Endodermal cell (in vitro differentiated cells): ENCODE data around the gene ZNF678. TPM values are rescaled to one million over a fixed set of nuclear protein-coding genes. Genes with fewer than 3 reads are reported as not detected.
"Not testable (repeated sequence)": the region's sequence is repeated elsewhere in the genome, so short reads cannot be mapped to it uniquely, and the experiment has no call there.

Experiments used
- DNase-seq: peaks from one replicate; pipeline ENCODE4 v3.0.0-alpha.2; 2017
- H3K27ac ChIP-seq: 2 replicates; pipeline ENCODE4 v1.5.1; 2013; ENCODE audit warnings: mild to moderate bottlenecking, low read depth, low read length, moderate library complexity
- H3K27me3 ChIP-seq: 2 replicates; pipeline ENCODE4 v1.6.1; 2013; ENCODE audit warnings: mild to moderate bottlenecking, low read length, moderate library complexity; ENCODE audit not compliant: insufficient read depth, control insufficient read depth, poor library complexity, severe bottlenecking
- H3K36me3 ChIP-seq: 2 replicates; pipeline ENCODE4 v1.7.0; 2013; ENCODE audit warnings: mild to moderate bottlenecking, low read length, moderate library complexity; ENCODE audit not compliant: control insufficient read depth, insufficient read depth
- H3K4me1 ChIP-seq: one replicate; pipeline ENCODE4 v1.7.0; 2013; ENCODE audit warnings: low read length; ENCODE audit not compliant: control insufficient read depth, insufficient read depth
- H3K4me3 ChIP-seq: 2 replicates; pipeline ENCODE4 v1.5.1; 2013; ENCODE audit warnings: mild to moderate bottlenecking, low read length, moderate library complexity
- H3K9ac ChIP-seq: 2 replicates; pipeline ENCODE4 v1.6.1; 2013; ENCODE audit warnings: mild to moderate bottlenecking, low read length, moderate library complexity; ENCODE audit not compliant: poor library complexity, severe bottlenecking; ENCODE audit errors: extremely low read depth
- H3K9me3 ChIP-seq: 2 replicates; pipeline ENCODE4 v1.6.1; 2013; ENCODE audit warnings: mild to moderate bottlenecking, low read length, moderate library complexity; ENCODE audit not compliant: control insufficient read depth
- H3K27ac Mint-ChIP-seq: 2 replicates; pipeline ENCODE4 v1.8.0; 2020; ENCODE audit warnings: mixed read lengths
- H3K27me3 Mint-ChIP-seq: 2 replicates; pipeline ENCODE4 v1.8.0; 2021; ENCODE audit warnings: mild to moderate bottlenecking, mixed read lengths; ENCODE audit not compliant: insufficient read depth
- H3K36me3 Mint-ChIP-seq: 2 replicates; pipeline ENCODE4 v1.8.0; 2020; ENCODE audit warnings: low read depth, mixed read lengths
- H3K4me1 Mint-ChIP-seq: 2 replicates; pipeline ENCODE4 v1.8.0; 2020; ENCODE audit warnings: mixed read lengths
- H3K4me3 Mint-ChIP-seq: 2 replicates; pipeline ENCODE4 v1.8.0; 2020; ENCODE audit warnings: mild to moderate bottlenecking, moderate library complexity, mixed read lengths
- H3K9me3 Mint-ChIP-seq: 2 replicates; pipeline ENCODE4 v1.8.0; 2020; ENCODE audit warnings: mild to moderate bottlenecking, mixed read lengths
- CTCF ChIP-seq: fragments of 200-600 bp; sonication (generic); conservative IDR thresholded peaks from 2 replicates; pipeline ENCODE4 v1.5.0; 2021; ENCODE audit warnings: antibody characterized with exemption, mild to moderate bottlenecking
- WGBS, 2 experiments: methylation state at CpG; one replicate each; pipeline versions ENCODE4 v1.1.5 to v1.1.7; 2013; ENCODE audit warnings: missing lambda C conversion rate in 2 of 2, mixed read lengths in 1 of 2; ENCODE audit not compliant: insufficient coverage in 1 of 2, insufficient read length in 1 of 2; 5-methylcytosine and 5-hydroxymethylcytosine counted together
- total RNA-seq, 2 donors: library from RNA; stranded (reverse); fragmentation: NEBNext Ultra II Directional in 1 of 2; extraction: Animal tissue kit (Norgen Biotek cat#: 25700) in 1 of 2; gene quantifications; 2 replicates in 1 of 2; 3 replicates in 1 of 2; pipeline ENCODE4 v1.2.1, GENCODE V29; 2021

ZNF678 gene
- total RNA-seq, 2 donors from 2014 or later = 23.1 to 24.3 TPM

- Histone ChIP-seq H3K9me3 (peaks cover 59% of the 10 kb centered on the region), H3K9ac (no peak overlapping the region), H3K4me1 (no peaks in the 10 kb centered on the region), H3K27ac (no peak overlapping the region), H3K4me3 (no peak overlapping the region), H3K27me3 (no peaks in the 10 kb centered on the region), H3K36me3 (peaks cover 26% of the 10 kb centered on the region)
- Mint-ChIP-seq H3K4me1 (peaks cover 4% of the 10 kb centered on the region), H3K36me3 (peaks cover 40% of the 10 kb centered on the region), H3K27ac (no peak overlapping the region), H3K27me3 (no peaks in the 10 kb centered on the region), H3K9me3 (peaks cover 15% of the 10 kb centered on the region), H3K4me3 (no peak overlapping the region)
- TF ChIP-seq CTCF = no peak
- no peak for DNase-seq
- WGBS, 2 experiments = 90 to 100% methylated on average over 1 to 2 of the region's 2 CpGs
These were observed 20.0 kb downstream of the ZNF678 start for GRCh38 chr1:227583354-227583753.

GRCh38 chr1:227586733-227587132 is 23.4 kb downstream of the ZNF678 start:
- Histone ChIP-seq H3K27me3 (no peaks in the 10 kb centered on the region), H3K4me1 (no peaks in the 10 kb centered on the region), H3K36me3 (peaks cover 37% of the 10 kb centered on the region), H3K9ac (no peak overlapping the region), H3K27ac (no peak overlapping the region), H3K4me3 (no peak overlapping the region), H3K9me3 (peaks cover 87% of the 10 kb centered on the region)
- Mint-ChIP-seq H3K4me3 (no peak overlapping the region), H3K27ac (no peak overlapping the region), H3K9me3 (peaks cover 47% of the 10 kb centered on the region), H3K4me1 (peaks cover 4% of the 10 kb centered on the region), H3K36me3 (peaks cover 71% of the 10 kb centered on the region), H3K27me3 (no peaks in the 10 kb centered on the region)
- DNase-seq = no peak
- TF ChIP-seq CTCF = no peak

GRCh38 chr1:227587968-227588367 is 24.6 kb downstream of the ZNF678 start:
- no peak for TF ChIP-seq CTCF
- Mint-ChIP-seq H3K4me3 (no peak overlapping the region), H3K36me3 (peaks cover 82% of the 10 kb centered on the region), H3K4me1 (peaks cover 4% of the 10 kb centered on the region), H3K9me3 (peaks cover 60% of the 10 kb centered on the region), H3K27me3 (no peaks in the 10 kb centered on the region), H3K27ac (no peak overlapping the region)
- Histone ChIP-seq H3K9ac (no peak overlapping the region), H3K36me3 (peaks cover 40% of the 10 kb centered on the region), H3K27ac (no peak overlapping the region), H3K4me3 (peak overlapping the region; percentile 62), H3K4me1 (no peaks in the 10 kb centered on the region), H3K9me3 (peaks cover 93% of the 10 kb centered on the region), H3K27me3 (no peaks in the 10 kb centered on the region)
- 100% methylated on average over 1 of the region's 1 CpG; no CpG with 5 or more reads in 1 of the 2 experiments for WGBS, 2 experiments
- DNase-seq = no peak

GRCh38 chr1:227588769-227589168 is 25.4 kb downstream of the ZNF678 start:
- Mint-ChIP-seq H3K9me3 (peaks cover 67% of the 10 kb centered on the region), H3K36me3 (peaks cover 87% of the 10 kb centered on the region)
- H3K4me1 Mint-ChIP-seq, H3K9ac ChIP-seq, H3K27me3 Mint-ChIP-seq, H3K4me1 ChIP-seq, H3K4me3 Mint-ChIP-seq, H3K4me3 ChIP-seq, H3K27ac ChIP-seq, H3K27me3 ChIP-seq, H3K27ac Mint-ChIP-seq, DNase-seq: not testable (repeated sequence)
- Histone ChIP-seq H3K36me3 (peaks cover 39% of the 10 kb centered on the region), H3K9me3 (peaks cover 99% of the 10 kb centered on the region)
- 83 to 100% methylated on average over 1 of the region's 1 CpG for WGBS, 2 experiments

GRCh38 chr1:227589777-227590176 is 26.4 kb downstream of the ZNF678 start:
- H3K4me3 Mint-ChIP-seq = not testable (repeated sequence)
- WGBS, 2 experiments = 86 to 97% methylated on average over 3 to 4 of the region's 4 CpGs

More at GRCh38 chr1:227589777-227590176, 26.4 kb downstream of the ZNF678 start:
- Mint-ChIP-seq H3K9me3 (peaks cover 75% of the 10 kb centered on the region), H3K36me3 (peaks cover 88% of the 10 kb centered on the region)
- DNase-seq, H3K27me3 Mint-ChIP-seq, H3K4me3 ChIP-seq, H3K4me1 ChIP-seq, H3K27ac ChIP-seq, H3K27me3 ChIP-seq, H3K9ac ChIP-seq, H3K27ac Mint-ChIP-seq, H3K4me1 Mint-ChIP-seq: not testable (repeated sequence)
- Histone ChIP-seq H3K9me3 (peaks cover 99% of the 10 kb centered on the region), H3K36me3 (peaks cover 34% of the 10 kb centered on the region)
